T-helper 17 cell (primary cell): ENCODE data around the gene TIMM8B. TPM values are rescaled to one million over a fixed set of nuclear protein-coding genes. Genes with fewer than 3 reads are reported as not detected.
A peak's percentile ranks its signal among the peaks of the same experiment; 100 is the strongest.

Source experiments
- ATAC-seq: fragments of 150-1000 bp; cut with Tn5 transposase; 2 replicates; pipeline ENCODE4 v1.10.0; 2021; ENCODE audit warnings: mild to moderate bottlenecking, moderate library complexity
- DNase-seq, 3 donors: peaks; one replicate each; pipeline versions ENCODE4 v3.0.0 to v3.0.0-alpha.2; 2020 to 2021
- H3K9me3 ChIP-seq: one replicate; pipeline ENCODE4 v1.7.0; 2013; ENCODE audit warnings: low read length, mild to moderate bottlenecking; ENCODE audit not compliant: control insufficient read depth, poor library complexity, severe bottlenecking
- H3K27ac Mint-ChIP-seq: one replicate; pipeline ENCODE4 v1.8.0; 2022; ENCODE audit warnings: mild to moderate bottlenecking, moderate library complexity, mixed read lengths
- H3K27me3 Mint-ChIP-seq: one replicate; pipeline ENCODE4 v1.8.0; 2022; ENCODE audit warnings: mixed read lengths
- H3K36me3 Mint-ChIP-seq: one replicate; pipeline ENCODE4 v1.8.0; 2022; ENCODE audit warnings: low read depth, mixed read lengths
- H3K4me1 Mint-ChIP-seq: one replicate; pipeline ENCODE4 v1.8.0; 2022; ENCODE audit warnings: mild to moderate bottlenecking, mixed read lengths
- H3K4me3 Mint-ChIP-seq: one replicate; pipeline ENCODE4 v1.8.0; 2022; ENCODE audit warnings: mild to moderate bottlenecking, moderate library complexity, mixed read lengths
- total RNA-seq, 4 donors: library from RNA in 2 of 4; stranded (reverse) in 2 of 4; gene quantifications; one replicate each; pipeline ENCODE4 v1.2.3 and lab custom pipeline; 2022 to 2026

TIMM8B gene, protein sequence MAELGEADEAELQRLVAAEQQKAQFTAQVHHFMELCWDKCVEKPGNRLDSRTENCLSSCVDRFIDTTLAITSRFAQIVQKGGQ
- total RNA-seq (10 to 100 TPM; 12.0 to 16.0 TPM), total RNA-seq (lab: John Stamatoyannopoulos, UW) (8.8 to 26.3 reads per million in 2 donors)

DNA sequence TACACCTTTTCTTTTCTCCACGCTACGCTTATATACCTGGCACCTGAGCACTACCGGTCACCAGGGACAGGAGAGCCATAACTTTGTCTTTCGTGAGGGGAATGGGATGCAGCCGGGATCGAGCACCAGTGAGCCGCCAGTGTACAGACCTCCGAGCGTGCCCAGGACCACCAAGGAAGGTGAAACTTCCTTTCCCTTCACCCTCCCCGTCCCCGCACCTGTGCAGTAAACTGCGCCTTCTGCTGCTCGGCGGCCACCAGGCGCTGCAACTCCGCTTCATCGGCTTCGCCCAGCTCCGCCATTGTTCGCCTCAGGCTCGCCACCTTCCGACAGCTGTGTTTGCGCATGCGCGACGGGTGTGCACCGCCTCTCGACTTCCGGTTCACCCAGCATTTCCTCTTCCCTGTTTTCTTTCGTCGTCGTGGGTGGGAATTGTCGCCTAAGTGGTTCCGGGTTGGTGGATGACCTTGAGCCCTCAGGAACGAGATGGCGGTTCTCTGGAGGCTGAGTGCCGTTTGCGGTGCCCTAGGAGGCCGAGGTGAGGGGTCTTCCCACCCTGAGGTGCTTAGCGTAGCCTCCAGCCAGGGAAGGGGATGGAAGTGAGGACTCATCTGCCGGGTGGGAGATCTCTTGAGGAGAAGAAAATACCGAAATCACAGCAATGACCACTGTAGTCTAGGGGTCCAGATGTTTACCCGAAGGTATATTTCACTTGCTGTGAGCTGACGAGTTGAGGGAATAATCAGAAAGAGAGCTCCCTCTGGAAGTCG is at the start of gene TIMM8B, which contains the start of gene SDHD:
TIMM8B (minus strand) TSS at position 335 of the 770 bp plus-strand sequence; CDS start at position 302, 33 bp downstream.
SDHD (plus strand) TSS at position 452 of the 770 bp plus-strand sequence; CDS start at position 487, 35 bp downstream.
- peaks cover 17% of the 10 kb centered on the region for H3K36me3 Mint-ChIP-seq
- DNase-seq: peak; percentile 92 to 95 (median 94)
- H3K27me3 Mint-ChIP-seq: no peaks in the 10 kb centered on the region
- peak; percentile 91 for ATAC-seq
- peak within 1 kb of the TSS; percentile 91 for H3K4me3 Mint-ChIP-seq
- peak within 1 kb of the TSS; percentile 92 for H3K27ac Mint-ChIP-seq
- H3K4me1 Mint-ChIP-seq: peaks cover 52% of the 10 kb centered on the region
- no peaks in the 10 kb centered on the region for H3K9me3 ChIP-seq

DNA sequence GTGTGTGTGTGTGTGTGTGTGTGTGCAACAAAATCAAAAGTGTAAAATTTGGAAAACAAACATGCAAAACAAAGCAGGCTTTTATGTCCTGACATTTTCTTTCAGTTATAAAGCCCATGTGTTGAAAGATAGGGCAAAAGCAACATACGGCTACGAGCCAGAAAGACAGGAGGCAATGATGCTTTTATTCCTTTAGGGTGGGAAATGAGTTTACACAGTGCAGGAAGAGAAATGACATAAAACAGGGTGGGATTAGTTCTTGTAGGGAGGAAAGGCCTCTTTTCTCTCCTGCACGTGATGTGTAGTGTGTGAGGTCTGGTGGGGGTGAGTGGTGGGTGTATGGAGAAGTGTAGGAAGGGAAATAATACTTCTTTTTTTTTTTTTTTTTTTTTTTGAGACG is 47.9 kb upstream of the TIMM8B start:
- no peaks in the 10 kb centered on the region for H3K27me3 Mint-ChIP-seq
- no peak for DNase-seq
- H3K36me3 Mint-ChIP-seq: no peaks in the 10 kb centered on the region
- no peak for ATAC-seq
- no peak overlapping the region for H3K4me3 Mint-ChIP-seq
- no peak overlapping the region for H3K27ac Mint-ChIP-seq
- peaks cover 3% of the 10 kb centered on the region for H3K4me1 Mint-ChIP-seq
- H3K9me3 ChIP-seq: no peaks in the 10 kb centered on the region

DNA sequence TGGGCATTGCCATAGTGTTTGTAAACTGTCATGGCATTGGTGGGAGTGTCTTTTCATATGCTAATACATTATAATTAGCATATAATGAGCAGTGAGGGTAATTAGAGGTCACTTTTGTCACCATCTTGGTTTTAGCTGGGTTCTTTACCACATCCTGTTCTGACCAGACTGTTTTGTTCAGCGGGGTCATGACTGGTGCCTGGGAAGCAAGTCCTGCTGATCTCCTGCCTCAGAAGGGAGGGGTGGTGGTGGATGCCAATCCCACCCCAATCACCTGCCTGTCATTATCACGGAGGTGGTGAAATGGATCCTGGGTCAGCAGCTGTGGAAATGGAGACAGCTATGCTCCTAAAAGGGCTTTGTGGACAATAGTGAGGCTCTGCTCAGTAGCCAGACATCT is 46.2 kb upstream of the TIMM8B start:
- ATAC-seq (no peak), DNase-seq (no peak)
- H3K27me3 Mint-ChIP-seq: no peaks in the 10 kb centered on the region
- H3K4me1 Mint-ChIP-seq: peaks cover 3% of the 10 kb centered on the region
- no peaks in the 10 kb centered on the region for H3K9me3 ChIP-seq
- no peaks in the 10 kb centered on the region for H3K36me3 Mint-ChIP-seq
- H3K27ac Mint-ChIP-seq: no peak overlapping the region
- no peak overlapping the region for H3K4me3 Mint-ChIP-seq

DNA sequence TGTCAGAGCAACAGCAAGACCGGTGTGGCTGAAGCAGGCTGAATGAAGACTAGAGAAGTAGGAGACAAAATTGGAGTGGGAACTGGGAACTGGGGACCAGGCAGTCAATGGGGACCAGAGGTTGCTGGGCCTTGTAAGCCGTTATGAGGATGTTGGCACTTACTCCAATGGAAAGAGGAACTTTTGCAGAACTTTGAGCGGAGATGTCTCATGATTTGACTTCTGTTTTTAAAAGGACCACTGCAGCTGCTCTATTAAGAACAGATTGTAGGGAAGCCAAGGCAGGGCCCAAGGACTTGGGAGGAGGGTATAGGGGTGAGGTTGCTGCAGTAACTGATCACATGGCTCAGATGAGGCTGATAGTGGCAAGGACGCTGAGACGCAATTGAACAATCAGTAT is 43.1 kb upstream of the TIMM8B start:
- DNase-seq (no peak), ATAC-seq (no peak)
- Mint-ChIP-seq H3K27ac (peak overlapping the region; percentile 14), H3K27me3 (no peaks in the 10 kb centered on the region), H3K4me1 (peaks cover 3% of the 10 kb centered on the region), H3K4me3 (no peak overlapping the region), H3K36me3 (peaks cover 2% of the 10 kb centered on the region)
- H3K9me3 ChIP-seq: no peaks in the 10 kb centered on the region

DNA sequence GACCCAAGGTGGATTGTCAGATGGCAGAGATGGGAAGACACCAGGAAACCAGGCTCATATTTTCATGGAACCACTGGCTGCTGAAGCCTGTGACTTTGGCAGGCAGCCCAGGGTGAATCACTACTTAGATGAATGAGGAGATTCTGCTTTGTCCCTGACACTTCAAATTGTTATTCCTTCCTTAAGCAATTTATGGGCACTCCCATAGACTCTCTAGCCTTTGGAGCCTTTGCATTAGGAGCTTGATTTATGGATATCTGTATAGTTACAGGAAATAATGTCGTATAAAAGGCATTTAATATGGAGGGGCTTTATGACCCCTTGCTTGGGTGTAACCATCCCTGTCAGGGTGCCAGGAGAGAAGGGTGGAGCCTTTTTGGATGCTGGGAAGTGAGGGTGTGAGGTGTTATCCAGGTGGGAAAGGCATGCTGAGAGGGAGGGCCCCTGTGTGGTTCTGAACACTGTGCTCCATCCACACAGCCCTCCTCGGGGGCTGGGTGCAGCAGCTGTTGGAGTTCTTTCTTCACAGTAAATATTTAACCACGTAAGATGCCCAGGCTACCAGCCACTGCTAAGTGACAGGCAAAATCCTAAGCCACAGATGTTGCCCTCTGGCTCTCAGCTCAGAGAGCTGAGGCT is 42.0 kb upstream of the TIMM8B start:
- H3K27me3 Mint-ChIP-seq: no peaks in the 10 kb centered on the region
- H3K4me3 Mint-ChIP-seq: no peak overlapping the region
- ATAC-seq (no peak), DNase-seq (no peak)
- peak overlapping the region; percentile 14 for H3K27ac Mint-ChIP-seq
- peaks cover 3% of the 10 kb centered on the region for H3K4me1 Mint-ChIP-seq
- H3K36me3 Mint-ChIP-seq: peaks cover 2% of the 10 kb centered on the region
- no peaks in the 10 kb centered on the region for H3K9me3 ChIP-seq

DNA sequence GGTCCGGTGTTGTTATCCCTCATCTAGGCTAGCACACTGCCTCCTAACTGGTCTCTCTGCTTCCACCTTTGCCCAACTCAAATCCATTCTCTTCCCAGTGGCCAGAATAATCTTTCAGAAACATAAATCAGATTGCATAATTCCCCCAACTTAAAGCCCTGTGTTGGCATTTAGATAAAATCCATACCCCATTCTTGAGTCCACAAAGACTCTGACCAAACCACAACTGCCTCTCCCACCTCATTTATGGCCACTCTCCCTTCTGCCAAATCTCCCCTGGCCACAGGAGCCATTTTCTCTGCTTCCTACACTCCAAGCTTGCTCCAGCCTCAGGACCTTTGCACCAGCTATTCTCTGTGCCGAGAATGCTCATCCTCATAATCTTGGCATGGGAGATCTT is 40.5 kb upstream of the TIMM8B start:
- peaks cover 2% of the 10 kb centered on the region for H3K36me3 Mint-ChIP-seq
- no peak for ATAC-seq

DNA sequence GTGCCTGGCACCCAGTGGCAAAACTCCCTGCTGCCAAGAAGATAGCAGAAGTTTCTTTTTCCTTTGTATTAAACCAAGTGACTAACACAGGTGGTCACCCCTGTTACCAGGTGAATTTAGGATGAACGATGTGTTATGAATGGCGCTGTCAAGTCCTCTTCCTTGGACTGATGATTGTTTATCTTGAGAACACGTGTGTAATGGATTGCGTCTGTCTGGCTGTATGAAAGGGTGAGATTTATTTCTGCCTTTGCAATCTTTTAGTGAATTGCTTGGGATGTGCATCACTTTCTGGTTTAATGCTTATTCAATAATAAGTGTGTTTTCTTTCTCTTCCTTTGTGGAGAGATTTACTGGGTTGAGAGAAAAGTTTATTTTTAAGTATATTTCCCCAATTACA is 36.6 kb upstream of the TIMM8B start:
- Mint-ChIP-seq H3K4me3 (no peak overlapping the region), H3K4me1 (peaks cover 2% of the 10 kb centered on the region), H3K36me3 (peaks cover 2% of the 10 kb centered on the region), H3K27me3 (no peaks in the 10 kb centered on the region), H3K27ac (no peak overlapping the region)
- H3K9me3 ChIP-seq: no peaks in the 10 kb centered on the region
- ATAC-seq (no peak), DNase-seq (no peak)

More for the DNA sequence above, 40.5 kb upstream of the TIMM8B start:
- Mint-ChIP-seq H3K4me3 (no peak overlapping the region), H3K27ac (no peak overlapping the region), H3K4me1 (peaks cover 3% of the 10 kb centered on the region), H3K27me3 (no peaks in the 10 kb centered on the region)
- DNase-seq: no peak
- H3K9me3 ChIP-seq: no peaks in the 10 kb centered on the region

GRCh38 chr11:112121981-112122615 is 35.5 kb upstream of the TIMM8B start:
- H3K27me3 Mint-ChIP-seq: no peaks in the 10 kb centered on the region
- no peak overlapping the region for H3K4me3 Mint-ChIP-seq
- H3K27ac Mint-ChIP-seq: no peak overlapping the region
- H3K4me1 Mint-ChIP-seq: peaks cover 2% of the 10 kb centered on the region
- DNase-seq (no peak), ATAC-seq (no peak)
- peaks cover 1% of the 10 kb centered on the region for H3K36me3 Mint-ChIP-seq
- no peaks in the 10 kb centered on the region for H3K9me3 ChIP-seq

DNA sequence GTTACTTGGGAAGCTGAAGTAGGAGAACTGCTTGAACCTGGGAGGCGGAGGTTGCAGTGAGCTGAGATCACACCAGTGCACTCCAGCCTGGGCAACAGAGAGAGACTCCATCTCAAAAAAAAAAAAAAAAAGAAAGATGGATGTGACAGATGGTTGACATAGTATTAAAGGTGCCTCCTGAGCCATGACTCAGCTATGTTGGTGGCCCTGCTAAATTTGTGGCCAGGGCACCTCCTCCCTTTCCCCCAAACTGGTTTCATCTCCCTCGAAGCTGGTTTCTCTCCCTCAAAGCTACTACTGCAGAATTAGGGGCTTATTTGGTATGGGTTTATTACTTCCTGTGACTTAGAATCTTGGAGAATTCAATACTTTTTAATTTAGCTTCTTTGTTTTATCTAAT is 31.6 kb upstream of the TIMM8B start:
- ATAC-seq (no peak), DNase-seq (no peak)
- H3K27me3 Mint-ChIP-seq: no peaks in the 10 kb centered on the region
- no peaks in the 10 kb centered on the region for H3K9me3 ChIP-seq
- H3K36me3 Mint-ChIP-seq: peaks cover 5% of the 10 kb centered on the region
- H3K27ac Mint-ChIP-seq: no peak overlapping the region
- no peak overlapping the region for H3K4me3 Mint-ChIP-seq
- peaks cover 5% of the 10 kb centered on the region for H3K4me1 Mint-ChIP-seq

DNA sequence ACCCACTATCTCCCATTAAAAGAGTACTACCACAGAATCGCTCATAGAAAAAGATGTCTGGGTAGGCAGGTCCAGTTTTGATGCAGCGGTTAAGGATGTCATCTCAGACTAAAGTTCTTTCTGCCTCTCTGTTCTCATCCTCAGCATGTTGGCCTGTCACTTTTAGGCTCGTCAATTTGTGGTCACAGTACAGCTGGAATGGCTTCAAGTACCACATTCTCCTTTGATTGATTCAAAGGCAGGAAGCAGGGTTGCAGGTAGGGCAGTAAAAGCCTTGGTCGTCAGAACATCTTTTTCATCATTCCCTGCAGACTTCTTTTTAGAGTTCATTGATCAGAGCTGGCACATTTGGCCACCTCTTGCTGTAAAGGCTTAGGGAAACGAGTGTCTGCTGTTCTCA is 28.8 kb upstream of the TIMM8B start:
- ATAC-seq: no peak
- H3K4me3 Mint-ChIP-seq: no peak overlapping the region
- no peak for DNase-seq
- no peaks in the 10 kb centered on the region for H3K27me3 Mint-ChIP-seq
- H3K27ac Mint-ChIP-seq: no peak overlapping the region
- peaks cover 5% of the 10 kb centered on the region for H3K36me3 Mint-ChIP-seq
- peaks cover 5% of the 10 kb centered on the region for H3K4me1 Mint-ChIP-seq
- no peaks in the 10 kb centered on the region for H3K9me3 ChIP-seq

DNA sequence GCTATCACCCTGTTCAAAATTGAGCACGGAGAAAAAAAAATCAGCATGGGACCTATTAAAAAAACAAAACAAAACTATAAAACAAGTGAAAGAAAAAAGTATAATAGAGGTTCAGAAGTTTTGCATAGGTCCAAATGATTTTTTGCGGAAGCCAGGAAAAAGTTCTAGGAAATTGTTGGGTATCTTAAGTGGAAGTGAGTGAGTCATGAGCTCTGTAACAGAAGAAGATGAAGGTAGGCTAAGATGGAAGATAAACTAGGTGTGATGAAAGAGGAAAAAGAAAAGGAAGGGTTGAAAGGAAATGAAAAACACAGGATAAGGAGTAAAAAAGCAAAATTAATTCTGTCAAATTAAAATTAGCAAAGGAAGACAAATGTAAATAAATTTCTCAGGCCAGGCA is 27.9 kb upstream of the TIMM8B start:
- Mint-ChIP-seq H3K36me3 (peaks cover 5% of the 10 kb centered on the region), H3K4me1 (peaks cover 3% of the 10 kb centered on the region), H3K27ac (peak overlapping the region; percentile 74), H3K27me3 (no peaks in the 10 kb centered on the region), H3K4me3 (no peak overlapping the region)
- H3K9me3 ChIP-seq: no peaks in the 10 kb centered on the region
- ATAC-seq (no peak), DNase-seq (no peak)

GRCh38 chr11:112113539-112114457 is 27.2 kb upstream of the TIMM8B start:
- no peaks in the 10 kb centered on the region for H3K27me3 Mint-ChIP-seq
- peaks cover 5% of the 10 kb centered on the region for H3K36me3 Mint-ChIP-seq

More at GRCh38 chr11:112113539-112114457, 27.2 kb upstream of the TIMM8B start:
- Mint-ChIP-seq H3K4me3 (no peak overlapping the region), H3K27ac (peak overlapping the region; percentile 74), H3K4me1 (peaks cover 3% of the 10 kb centered on the region)
- no peaks in the 10 kb centered on the region for H3K9me3 ChIP-seq
- ATAC-seq (peak; percentile 74), DNase-seq (no peak)
